ENCODE data around the gene CYP4Z1.
"Not testable (repeated sequence)": the region's sequence is repeated elsewhere in the genome, so short reads cannot be mapped to it uniquely, and the experiment has no call there.

The CYP4Z1 gene

GRCh38 chr1:47113178-47113577 is 46.1 kb downstream of the CYP4Z1 start:
- TF ChIP-seq ZNF274 (IDR thresholded peaks at IDR 0.05; ENCODE audit: low read depth, low read length): no peak
- H3K4me3 ChIP-seq (ENCODE audit: low read length): no peak overlapping the region

GRCh38 chr1:47121039-47121438 is 54.0 kb downstream of the CYP4Z1 start:
- not testable (repeated sequence) for H3K4me3 ChIP-seq (ENCODE audit: low read length)

- H3K4me3 ChIP-seq (ENCODE audit: low read length): not testable (repeated sequence)
These were observed 57.8 kb downstream of the CYP4Z1 start for GRCh38 chr1:47124834-47125233.

GRCh38 chr1:47126997-47127396 is 60.0 kb downstream of the CYP4Z1 start:
- H3K4me3 ChIP-seq (ENCODE audit: low read length): not testable (repeated sequence)

GRCh38 chr1:47128221-47128620 is 61.2 kb downstream of the CYP4Z1 start:
- H3K4me3 ChIP-seq (ENCODE audit: low read length): no peak overlapping the region
- TF ChIP-seq ZNF274 (IDR thresholded peaks at IDR 0.05; ENCODE audit: low read depth, low read length): no peak

GRCh38 chr1:47128854-47129253 is 61.8 kb downstream of the CYP4Z1 start:
- not testable (repeated sequence) for H3K4me3 ChIP-seq (ENCODE audit: low read length)

GRCh38 chr1:47129489-47130230 is 62.6 kb downstream of the CYP4Z1 start:
- not testable (repeated sequence) for H3K4me3 ChIP-seq (ENCODE audit: low read length)

- H3K4me3 ChIP-seq (ENCODE audit: low read length): not testable (repeated sequence)
These were observed 65.6 kb downstream of the CYP4Z1 start for GRCh38 chr1:47132665-47133064.

GRCh38 chr1:47137198-47137597 is 70.2 kb downstream of the CYP4Z1 start, which contains the start of gene CYP4A22:
TSS of gene CYP4A22 (plus strand) at chr1:47137441. CDS start at chr1:47137486, 45 bp downstream.
- no peak for TF ChIP-seq ZNF274 (IDR thresholded peaks at IDR 0.05; ENCODE audit: low read depth, low read length)
- no peak within 1 kb of the TSS for H3K4me3 ChIP-seq (ENCODE audit: low read length)

- no peak for TF ChIP-seq ZNF274 (IDR thresholded peaks at IDR 0.05; ENCODE audit: low read depth, low read length)
- no peak overlapping the region for H3K4me3 ChIP-seq (ENCODE audit: low read length)
These were observed 71.0 kb downstream of the CYP4Z1 start for GRCh38 chr1:47137925-47138615.

GRCh38 chr1:47140358-47140757 is 73.3 kb downstream of the CYP4Z1 start:
- H3K4me3 ChIP-seq (ENCODE audit: low read length): not testable (repeated sequence)

GRCh38 chr1:47143654-47144053 is 76.6 kb downstream of the CYP4Z1 start:
- not testable (repeated sequence) for H3K4me3 ChIP-seq (ENCODE audit: low read length)

GRCh38 chr1:47146495-47146894 is 79.5 kb downstream of the CYP4Z1 start:
- H3K4me3 ChIP-seq (ENCODE audit: low read length): not testable (repeated sequence)

- H3K4me3 ChIP-seq (ENCODE audit: low read length): no peak overlapping the region
- TF ChIP-seq ZNF274 (IDR thresholded peaks at IDR 0.05; ENCODE audit: low read depth, low read length): no peak
These were observed 80.2 kb downstream of the CYP4Z1 start for GRCh38 chr1:47147047-47147785.

GRCh38 chr1:47149162-47149561 is 82.1 kb downstream of the CYP4Z1 start:
- H3K4me3 ChIP-seq (ENCODE audit: low read length): not testable (repeated sequence)

- H3K4me3 ChIP-seq (ENCODE audit: low read length): not testable (repeated sequence)
These were observed 89.4 kb downstream of the CYP4Z1 start for GRCh38 chr1:47156457-47156856.

GRCh38 chr1:47157957-47158356 is 90.9 kb downstream of the CYP4Z1 start:
- not testable (repeated sequence) for H3K4me3 ChIP-seq (ENCODE audit: low read length)

Measured in GM08714 (cell line).